ENCODE results near the gene TEAD2.

- TF ChIP-seq, protein P1, sequence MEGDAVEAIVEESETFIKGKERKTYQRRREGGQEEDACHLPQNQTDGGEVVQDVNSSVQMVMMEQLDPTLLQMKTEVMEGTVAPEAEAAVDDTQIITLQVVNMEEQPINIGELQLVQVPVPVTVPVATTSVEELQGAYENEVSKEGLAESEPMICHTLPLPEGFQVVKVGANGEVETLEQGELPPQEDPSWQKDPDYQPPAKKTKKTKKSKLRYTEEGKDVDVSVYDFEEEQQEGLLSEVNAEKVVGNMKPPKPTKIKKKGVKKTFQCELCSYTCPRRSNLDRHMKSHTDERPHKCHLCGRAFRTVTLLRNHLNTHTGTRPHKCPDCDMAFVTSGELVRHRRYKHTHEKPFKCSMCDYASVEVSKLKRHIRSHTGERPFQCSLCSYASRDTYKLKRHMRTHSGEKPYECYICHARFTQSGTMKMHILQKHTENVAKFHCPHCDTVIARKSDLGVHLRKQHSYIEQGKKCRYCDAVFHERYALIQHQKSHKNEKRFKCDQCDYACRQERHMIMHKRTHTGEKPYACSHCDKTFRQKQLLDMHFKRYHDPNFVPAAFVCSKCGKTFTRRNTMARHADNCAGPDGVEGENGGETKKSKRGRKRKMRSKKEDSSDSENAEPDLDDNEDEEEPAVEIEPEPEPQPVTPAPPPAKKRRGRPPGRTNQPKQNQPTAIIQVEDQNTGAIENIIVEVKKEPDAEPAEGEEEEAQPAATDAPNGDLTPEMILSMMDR (IDR thresholded peaks at IDR 0.05) = no peak
- no peak for TF ChIP-seq POLR2A (IDR thresholded peaks at IDR 0.05)
Measured at GRCh38 chr19:49357186-49357585, 5.0 kb downstream of the TEAD2 start.

Measured in body of pancreas (tissue), 4 donors.